A172 (cell line): ENCODE results near the gene SGMS2. TPM values are rescaled to one million over a fixed set of nuclear protein-coding genes. Genes with fewer than 3 reads are reported as not detected.

Source experiments
- DNase-seq: peaks from one replicate; pipeline ENCODE4 v3.0.0-alpha.2; 2015; ENCODE audit warnings: low spot score
- total RNA-seq: library from RNA; depleted of rRNA; stranded (reverse); fragments of >200 nt; shearing (Covaris generic); gene quantifications from 2 replicates; pipeline ENCODE4 v1.2.3, GENCODE V29; 2014; rRNA removed

Gene SGMS2
- 29.4 and 50.3 TPM in 2 replicates for total RNA-seq

GRCh38 chr4:107824350-107825071 is at the start of gene SGMS2:
Gene SGMS2, plus strand, starts transcription at chr4:107824932. Its CDS starts 70,622 bp downstream, at chr4:107895554.
- peak; percentile 82 for DNase-seq

- DNase-seq = no peak
Observed at GRCh38 chr4:107777890-107778289, 46.8 kb upstream of the SGMS2 start.

GRCh38 chr4:107778784-107779530 is 45.8 kb upstream of the SGMS2 start:
- no peak for DNase-seq

- no peak for DNase-seq
Observed at GRCh38 chr4:107780665-107781064, 44.1 kb upstream of the SGMS2 start.

- DNase-seq = no peak
Observed at GRCh38 chr4:107791902-107792301, 32.8 kb upstream of the SGMS2 start.

- DNase-seq = no peak
Observed at GRCh38 chr4:107792711-107793110, 32.0 kb upstream of the SGMS2 start.

GRCh38 chr4:107793996-107794395 is 30.7 kb upstream of the SGMS2 start:
- DNase-seq = no peak

- DNase-seq = no peak
Observed at GRCh38 chr4:107799669-107800450, 24.9 kb upstream of the SGMS2 start.

- DNase-seq = no peak
Observed at GRCh38 chr4:107800706-107801105, 24.0 kb upstream of the SGMS2 start.

GRCh38 chr4:107801766-107802211 is 22.9 kb upstream of the SGMS2 start:
- DNase-seq = peak; percentile 82

GRCh38 chr4:107804956-107805355 is 19.8 kb upstream of the SGMS2 start:
- DNase-seq = no peak

GRCh38 chr4:107806196-107806595 is 18.5 kb upstream of the SGMS2 start:
- no peak for DNase-seq

GRCh38 chr4:107808572-107808971 is 16.2 kb upstream of the SGMS2 start:
- DNase-seq = no peak

- DNase-seq = no peak
Observed at GRCh38 chr4:107809210-107809609, 15.5 kb upstream of the SGMS2 start.

- DNase-seq = no peak
Observed at GRCh38 chr4:107814758-107815157, 10.0 kb upstream of the SGMS2 start.

GRCh38 chr4:107815158-107815557 is 9.6 kb upstream of the SGMS2 start:
- no peak for DNase-seq

- DNase-seq = peak; percentile 7
Observed at GRCh38 chr4:107818301-107818910, 6.3 kb upstream of the SGMS2 start.

GRCh38 chr4:107823870-107824349 is 822 bp upstream of the SGMS2 start:
- no peak for DNase-seq

- DNase-seq = peak; percentile 40
Observed at GRCh38 chr4:107825072-107825824, 516 bp downstream of the SGMS2 start.

GRCh38 chr4:107826421-107826980 is 1.8 kb downstream of the SGMS2 start:
- DNase-seq = no peak
